PFSK-1 (cell line): ENCODE data around the gene DPY19L3.

ENCODE experiments used
- FOXP2 ChIP-seq: optimal IDR thresholded peaks from 2 replicates; pipeline ENCODE3; 2011; ENCODE audit warnings: borderline replicate concordance, control low read depth, inconsistent platforms; ENCODE audit not compliant: insufficient read depth; ENCODE audit errors: extremely low read length, extremely low read depth
- POLR2AphosphoS5 ChIP-seq: IDR thresholded peaks from 2 replicates; pipeline ENCODE4 v1.6.1; 2012; ENCODE audit warnings: low read depth, mild to moderate bottlenecking, control low read depth, low read length, moderate library complexity
- REST ChIP-seq, 2 experiments: IDR thresholded peaks; 2 replicates each; pipeline versions ENCODE4 v1.6.1 to v1.8.0; 2011 to 2012; ENCODE audit warnings: low read depth in 2 of 2, low read length in 2 of 2, control low read depth in 1 of 2, inconsistent platforms in 1 of 2, mild to moderate bottlenecking in 1 of 2, moderate library complexity in 1 of 2; ENCODE audit not compliant: insufficient read depth in 1 of 2
- SIN3A ChIP-seq: IDR thresholded peaks from 2 replicates; pipeline ENCODE4 v1.6.1; 2012; ENCODE audit warnings: mild to moderate bottlenecking, low read length, moderate library complexity, borderline replicate concordance; ENCODE audit not compliant: insufficient read depth

GRCh38 chr19:32530773-32531172 is 125.2 kb downstream of the DPY19L3 start:
- TF ChIP-seq REST (IDR thresholded peaks at IDR 0.05; ENCODE audit: insufficient read depth in 1 of 2, low read depth in 2 of 2, low read length in 2 of 2) = no peak
- no peak for TF ChIP-seq SIN3A
- TF ChIP-seq POLR2AphosphoS5 = no peak
- TF ChIP-seq FOXP2 = no peak
